ENCODE data around the gene CCDC174. TPM values are rescaled to one million over a fixed set of nuclear protein-coding genes. Genes with fewer than 3 reads are reported as not detected.

Gene CCDC174
- total and polyA plus RNA-seq, 2 of the 4 experiments (the other 2 are of a cell fraction) = 5.9 to 9.6 TPM

- WGBS, 2 experiments (ENCODE audit: extremely low coverage in 2 of 2, insufficient read length in 1 of 2) = 71% methylated on average over 1 of the region's 5 CpGs; no CpG with 5 or more reads in 1 of the 2 experiments
- Histone ChIP-seq H4K8ac (ENCODE audit: low read depth in 2 of 2, low read length in 2 of 2) (no peak overlapping the region), H2AK9ac (replicated peaks; ENCODE audit: low read depth, low read length, poor library complexity) (no peak overlapping the region), H2AFZ (replicated peaks; ENCODE audit: low read length, poor library complexity) (no peak overlapping the region), H2AK5ac (ENCODE audit: low read depth, low read length) (no peak overlapping the region), H3K27ac (ENCODE audit: insufficient read depth, low read length) (no peak overlapping the region), H4K5ac (ENCODE audit: low read depth, low read length) (no peak overlapping the region), H3K23ac (ENCODE audit: low read depth, low read length) (no peak overlapping the region), H3K9ac (ENCODE audit: low read depth, low read length) (no peak overlapping the region), H3K4me1 (ENCODE audit: control insufficient read depth, insufficient read depth, low read length) (no peaks in the 10 kb centered on the region), H3K9me3 (ENCODE audit: control insufficient read depth, insufficient read depth, low read length) (no peaks in the 10 kb centered on the region), H3K9me1 (ENCODE audit: insufficient read depth, low read length) (no peaks in the 10 kb centered on the region), H2BK120ac (ENCODE audit: low read depth, low read length) (no peak overlapping the region), H2BK5ac (ENCODE audit: low read depth, low read length, poor library complexity, severe bottlenecking) (no peak overlapping the region), H3K56ac (ENCODE audit: extremely low read depth, insufficient read depth, low read length) (no peak overlapping the region), H3K79me1 (ENCODE audit: low read depth in 1 of 2, low read length in 2 of 2) (no peaks in the 10 kb centered on the region), H3K18ac (ENCODE audit: low read depth, low read length) (no peak overlapping the region), H4K20me1 (ENCODE audit: insufficient read depth, low read length) (no peaks in the 10 kb centered on the region), H3K14ac (replicated peaks; ENCODE audit: low read depth, low read length) (no peak overlapping the region), H2BK15ac (ENCODE audit: low read depth, low read length) (no peak overlapping the region), H2BK20ac (ENCODE audit: low read depth, low read length) (no peak overlapping the region), H4K91ac (ENCODE audit: insufficient read depth, low read depth, low read length) (no peak overlapping the region), H3K4ac (ENCODE audit: low read depth, low read length) (no peak overlapping the region), H3K4me3 (ENCODE audit: insufficient read depth, low read depth, low read length) (no peak overlapping the region), H3K27me3 (ENCODE audit: control insufficient read depth, insufficient read depth, low read length) (peaks cover 15% of the 10 kb centered on the region), H3K36me3 (ENCODE audit: control insufficient read depth, insufficient read depth, low read length) (no peaks in the 10 kb centered on the region), H3K4me2 (ENCODE audit: low read depth, low read length) (no peak overlapping the region)
- TF ChIP-seq NFE2L2 (IDR thresholded peaks at IDR 0.05; ENCODE audit: low read depth, low read length) (no peak), ELK1 (IDR thresholded peaks at IDR 0.05; ENCODE audit: borderline replicate concordance, low read depth, low read length) (no peak), SMC3 (IDR thresholded peaks at IDR 0.05; ENCODE audit: low read depth, low read length) (no peak), CHD1 (IDR thresholded peaks at IDR 0.05; ENCODE audit: low read depth, low read length) (no peak), MXI1 (IDR thresholded peaks at IDR 0.05; ENCODE audit: borderline replicate concordance, low read depth, low read length) (no peak), RCOR1 (IDR thresholded peaks at IDR 0.05; ENCODE audit: insufficient replicate concordance, low read length) (no peak), CEBPB (IDR thresholded peaks at IDR 0.05; ENCODE audit: low read depth, low read length) (no peak), RFX5 (IDR thresholded peaks at IDR 0.05; ENCODE audit: low read depth, low read length) (no peak), BHLHE40 (IDR thresholded peaks at IDR 0.05; ENCODE audit: low read depth, low read length) (no peak), CTCF (conservative IDR thresholded peaks at IDR 0.05; ENCODE audit: low read depth, low read length) (no peak), FOS (IDR thresholded peaks at IDR 0.05; ENCODE audit: low read depth, low read length) (no peak), MAZ (IDR thresholded peaks at IDR 0.05; ENCODE audit: borderline replicate concordance, low read depth, low read length) (no peak), POLR2A (IDR thresholded peaks at IDR 0.05; ENCODE audit: low read depth, low read length) (no peak), MAFK (IDR thresholded peaks at IDR 0.05; ENCODE audit: low read depth, low read length) (no peak), USF2 (IDR thresholded peaks at IDR 0.05; ENCODE audit: low read depth, low read length) (no peak), RAD21 (IDR thresholded peaks at IDR 0.05; ENCODE audit: low read length) (no peak)
- ChIA-PET CTCF (no interaction called here), POLR2A (ENCODE audit: unreplicated experiment) (no interaction called here)
- ATAC-seq (ENCODE audit: low read depth) = no peak
- no TSS peak for BruUV-seq (replicated peaks)
- dilution Hi-C loops (cut with HindIII; ENCODE audit: low sequenced_read_pairs, unreplicated experiment) = no loop called here
- intact Hi-C loops (cut with micrococcal nuclease) = no loop called here
- in situ Hi-C loops (cut with MboI; ENCODE audit: low sequenced_read_pairs) = no loop called here
- no peak for DNase-seq
Measured at GRCh38 chr3:14645453-14645852, 6.1 kb upstream of the CCDC174 start.

Measured in IMR-90 (cell line).